GM04504 (cell line): ENCODE data around the gene PLEKHG4B.
"Not testable (repeated sequence)": the region's sequence is repeated elsewhere in the genome, so short reads cannot be mapped to it uniquely, and the experiment has no call there.

Experiments used
- DNase-seq: peaks from one replicate; pipeline ENCODE4 v3.0.0-alpha.2; 2012; ENCODE audit warnings: low read depth

The PLEKHG4B gene

GRCh38 chr5:188488-189481, 96.8 kb downstream of the PLEKHG4B start:
- DNase-seq, result peak; percentile 68

- no peak for DNase-seq
Observed at GRCh38 chr5:189486-189885, 97.5 kb downstream of the PLEKHG4B start.

GRCh38 chr5:189976-190365, 98.0 kb downstream of the PLEKHG4B start:
- no peak for DNase-seq

GRCh38 chr5:190366-191035, 98.5 kb downstream of the PLEKHG4B start:
- DNase-seq, result no peak

GRCh38 chr5:191036-191948, 99.3 kb downstream of the PLEKHG4B start, which contains the start of gene LRRC14B:
Gene LRRC14B, plus strand, starts transcription at chr5:191495. Its CDS starts 44 bp downstream, at chr5:191539.
- no peak for DNase-seq

- no peak for DNase-seq
Observed at GRCh38 chr5:191949-192690, 100.2 kb downstream of the PLEKHG4B start.

- no peak for DNase-seq
Observed at GRCh38 chr5:192691-192969, 100.7 kb downstream of the PLEKHG4B start.

GRCh38 chr5:192970-193831, 101.2 kb downstream of the PLEKHG4B start:
- DNase-seq, result no peak

GRCh38 chr5:194102-194501, 102.1 kb downstream of the PLEKHG4B start:
- DNase-seq, result no peak

- no peak for DNase-seq
Observed at GRCh38 chr5:194603-195209, 102.7 kb downstream of the PLEKHG4B start.

GRCh38 chr5:195401-196160, 103.6 kb downstream of the PLEKHG4B start:
- no peak for DNase-seq

GRCh38 chr5:196350-196749, 104.4 kb downstream of the PLEKHG4B start:
- no peak for DNase-seq

GRCh38 chr5:197031-197430, 105.1 kb downstream of the PLEKHG4B start:
- DNase-seq, result not testable (repeated sequence)

- DNase-seq, result no peak
Observed at GRCh38 chr5:197892-198489, 106.0 kb downstream of the PLEKHG4B start.

GRCh38 chr5:198516-199196, 106.7 kb downstream of the PLEKHG4B start:
- DNase-seq, result no peak

GRCh38 chr5:199197-199949, 107.4 kb downstream of the PLEKHG4B start:
- DNase-seq, result no peak

GRCh38 chr5:199950-200645, 108.1 kb downstream of the PLEKHG4B start:
- no peak for DNase-seq
